ENCODE data around the gene ZNF606.
"Not testable (repeated sequence)": the region's sequence is repeated elsewhere in the genome, so short reads cannot be mapped to it uniquely, and the experiment has no call there.

The ZNF606 gene

GRCh38 chr19:58009666-58010301 lies 7.2 kb upstream of the ZNF606 start:
- peak; percentile 18 for DNase-seq (ENCODE audit: low read depth)

GRCh38 chr19:58009301-58009665 lies 6.7 kb upstream of the ZNF606 start:
- no peak for DNase-seq (ENCODE audit: low read depth)

DNA sequence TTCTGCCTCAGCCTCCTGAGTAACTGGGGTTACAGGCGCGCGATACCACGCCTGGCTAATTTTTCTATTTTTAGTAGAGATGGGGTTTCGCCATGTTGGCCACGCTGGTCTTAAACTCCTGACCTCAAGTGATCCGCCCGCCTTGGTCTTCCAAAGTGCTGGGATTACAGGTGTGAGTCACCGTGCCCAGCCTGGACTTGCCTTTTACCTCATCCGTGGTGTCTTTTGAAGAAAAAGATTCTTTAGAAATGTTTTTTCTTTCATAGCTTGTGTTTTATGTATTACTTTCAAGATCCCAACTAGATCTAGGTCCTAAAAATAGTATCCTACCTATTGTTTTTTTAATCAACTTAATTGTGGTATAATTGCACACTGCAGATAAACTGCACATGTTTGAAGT lies 6.3 kb upstream of the ZNF606 start:
- not testable (repeated sequence) for DNase-seq (ENCODE audit: low read depth)

- no peak for DNase-seq (ENCODE audit: low read depth)
Measured at GRCh38 chr19:58007285-58007684, 4.7 kb upstream of the ZNF606 start.

DNA sequence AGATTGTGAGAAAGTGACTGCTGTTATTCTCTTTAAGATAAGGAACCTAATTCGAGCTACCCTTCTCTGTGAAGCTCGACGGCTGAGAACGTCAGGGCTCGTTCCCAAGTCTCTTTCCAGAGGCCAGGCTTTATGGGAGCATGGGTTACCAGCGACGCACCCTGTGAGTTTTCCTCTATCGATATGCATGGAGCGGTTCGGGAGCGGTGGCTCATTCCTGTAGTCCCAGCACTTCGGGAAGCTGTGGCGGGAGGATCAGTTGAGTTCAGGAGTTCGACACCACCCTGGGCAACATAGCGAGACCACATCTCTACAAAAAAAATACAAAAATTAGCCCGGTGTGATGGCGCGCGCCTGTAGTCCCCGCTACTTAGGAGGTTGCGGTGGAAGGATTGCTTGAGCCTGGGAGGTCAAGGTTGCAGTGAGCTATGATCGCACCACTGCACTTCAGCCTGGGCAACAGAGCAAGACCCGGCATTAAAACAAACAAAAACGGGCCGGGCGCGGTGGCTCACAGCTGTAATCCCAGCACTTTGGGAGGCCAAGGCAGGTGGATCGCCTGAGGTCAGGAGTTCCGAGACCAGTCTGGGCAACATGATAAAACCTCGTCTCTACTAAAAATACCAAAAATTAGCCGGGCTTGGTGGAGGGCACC lies 681 bp upstream of the ZNF606 start:
- no peak for DNase-seq (ENCODE audit: low read depth)

- DNase-seq (ENCODE audit: low read depth), result peak; percentile 6
Measured at GRCh38 chr19:58001895-58002369, 688 bp downstream of the ZNF606 start.

DNA sequence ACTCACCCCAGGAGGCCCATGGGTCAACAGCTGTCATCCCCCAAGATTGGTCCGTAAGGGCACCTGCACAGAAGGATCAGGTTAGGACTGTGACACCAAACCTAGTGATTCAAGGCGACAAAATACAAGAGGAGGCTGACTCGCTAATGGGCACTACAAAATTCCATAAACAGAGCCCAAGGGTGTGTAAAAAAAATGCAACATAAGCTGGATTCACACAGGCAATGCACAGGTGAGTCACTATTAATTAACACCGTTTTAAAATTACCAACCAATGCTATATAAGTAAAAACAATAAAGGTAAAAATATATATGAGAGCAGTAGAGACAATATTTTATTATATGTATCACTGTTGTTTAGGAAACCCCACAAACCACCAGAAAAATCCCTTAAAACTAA lies 1.9 kb downstream of the ZNF606 start:
- DNase-seq (ENCODE audit: low read depth), result no peak

GRCh38 chr19:57992841-57993240 lies 9.8 kb downstream of the ZNF606 start:
- no peak for DNase-seq (ENCODE audit: low read depth)

GRCh38 chr19:57978586-57979289 lies 23.9 kb downstream of the ZNF606 start:
- DNase-seq (ENCODE audit: low read depth), result no peak

GRCh38 chr19:57974434-57974833 lies 28.2 kb downstream of the ZNF606 start, which contains the start of gene C19orf18:
C19orf18 (minus strand) TSS chr19:57974534; CDS start chr19:57974432, 102 bp downstream.
- no peak for DNase-seq (ENCODE audit: low read depth)

DNA sequence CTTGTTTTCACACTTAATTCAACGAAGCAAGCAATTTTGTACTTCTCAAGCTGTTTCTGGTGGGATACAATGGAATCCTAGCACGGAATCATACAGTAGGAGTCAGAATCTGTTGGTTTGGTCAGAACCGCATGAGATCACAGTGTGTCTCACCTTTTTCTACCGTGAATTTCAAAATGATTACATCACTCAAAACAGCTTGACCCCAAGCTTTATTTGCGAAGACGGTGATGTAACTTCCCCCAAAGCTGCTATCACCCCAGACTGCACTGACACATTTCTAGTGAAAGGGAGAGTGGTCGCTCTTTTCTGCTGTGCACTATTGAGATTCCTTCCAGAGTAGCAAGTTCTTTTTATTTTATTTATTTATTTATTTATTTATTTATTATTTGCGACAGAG lies 37.9 kb downstream of the ZNF606 start:
- no peak for DNase-seq (ENCODE audit: low read depth)

- DNase-seq (ENCODE audit: low read depth), result no peak
Measured at GRCh38 chr19:57961785-57962184, 40.8 kb downstream of the ZNF606 start.

- DNase-seq (ENCODE audit: low read depth), result no peak
Measured at GRCh38 chr19:57954996-57955395, 47.6 kb downstream of the ZNF606 start.

DNA sequence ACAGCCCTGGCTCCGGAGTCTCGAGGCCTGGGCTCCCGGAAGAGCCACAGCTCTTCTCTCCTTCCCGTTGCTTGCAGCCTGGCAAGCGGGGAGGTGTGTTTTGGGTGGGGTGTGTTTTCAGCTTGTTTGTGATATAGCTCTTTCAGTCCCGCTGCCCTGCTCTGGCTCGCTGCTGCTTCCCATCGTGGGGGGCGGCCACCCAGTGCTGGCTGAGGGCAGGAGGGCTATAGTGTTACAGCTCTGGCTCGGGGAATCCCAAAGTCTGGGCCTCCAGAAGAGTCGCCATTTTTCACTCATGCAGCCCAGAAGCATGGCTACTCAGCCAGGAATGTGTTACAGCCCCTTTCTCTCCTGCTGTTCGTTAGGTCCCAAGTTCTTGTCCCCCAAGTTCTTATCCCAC lies 52.9 kb downstream of the ZNF606 start:
- DNase-seq (ENCODE audit: low read depth), result no peak

DNA sequence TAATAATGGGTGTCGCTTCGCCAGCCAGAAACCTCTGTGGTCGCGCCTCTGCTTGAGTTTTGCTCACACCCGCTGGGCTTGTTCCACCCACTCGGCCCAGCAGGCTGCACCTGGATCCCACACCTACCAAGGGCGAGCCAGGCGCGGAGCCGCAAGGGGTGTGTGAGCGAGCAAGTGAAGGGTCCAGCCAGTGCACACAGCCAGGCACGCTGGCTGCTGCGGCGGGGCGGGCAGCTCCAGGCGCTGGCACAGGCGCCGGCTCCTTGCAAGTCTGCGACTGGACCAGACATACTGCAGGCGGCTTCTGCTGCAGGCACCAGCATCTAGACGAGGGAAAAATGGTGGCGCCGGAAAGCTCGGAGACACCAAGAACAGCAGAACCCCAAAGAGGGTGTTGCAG lies 53.3 kb downstream of the ZNF606 start:
- no peak for DNase-seq (ENCODE audit: low read depth)

GRCh38 chr19:57947419-57948134 lies 55.0 kb downstream of the ZNF606 start, which contains the start of gene ZNF256:
ZNF256 (minus strand) TSS chr19:57947706; CDS start chr19:57947474, 232 bp downstream.
- peak; percentile 77 for DNase-seq (ENCODE audit: low read depth)

GRCh38 chr19:57947088-57947418 lies 55.6 kb downstream of the ZNF606 start:
- no peak for DNase-seq (ENCODE audit: low read depth)

DNA sequence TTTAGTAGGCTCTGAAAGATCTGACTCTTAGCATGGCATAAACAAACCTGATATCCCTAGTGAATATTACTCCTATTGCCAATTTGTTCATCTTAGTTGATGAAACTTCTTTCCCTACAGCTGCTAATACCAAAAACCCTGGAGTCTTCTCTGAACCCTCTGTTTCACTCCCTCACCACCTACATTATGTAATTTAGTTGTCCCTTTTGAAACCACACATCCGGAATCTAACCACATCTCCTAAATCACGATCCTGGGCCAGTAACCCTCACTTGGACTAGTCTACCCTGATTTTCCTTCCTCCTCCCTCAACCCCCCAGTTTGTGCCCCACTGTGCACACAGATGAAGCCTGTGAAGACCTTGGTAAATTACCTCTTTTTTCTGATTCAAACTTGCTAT lies 56.3 kb downstream of the ZNF606 start:
- DNase-seq (ENCODE audit: low read depth), result no peak

DNA sequence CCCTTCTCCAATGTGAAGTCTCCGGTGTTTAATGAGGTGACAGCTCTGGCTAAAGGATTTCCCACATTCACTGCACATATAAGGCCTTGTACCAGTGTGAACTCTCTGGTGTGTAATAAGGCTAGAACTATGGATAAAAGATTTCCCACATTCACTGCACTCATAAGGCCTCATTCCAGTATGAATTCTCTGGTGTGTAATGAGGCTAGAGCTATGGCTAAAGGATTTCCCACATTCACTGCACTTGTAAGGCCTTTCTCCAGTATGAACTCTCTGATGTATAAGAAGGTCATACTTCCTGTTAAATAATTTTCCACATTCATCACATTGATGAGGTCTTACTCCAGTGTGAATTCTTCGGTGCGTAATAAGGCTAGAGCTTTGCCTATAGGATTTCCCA lies 61.0 kb downstream of the ZNF606 start:
- no peak for DNase-seq (ENCODE audit: low read depth)

DNA sequence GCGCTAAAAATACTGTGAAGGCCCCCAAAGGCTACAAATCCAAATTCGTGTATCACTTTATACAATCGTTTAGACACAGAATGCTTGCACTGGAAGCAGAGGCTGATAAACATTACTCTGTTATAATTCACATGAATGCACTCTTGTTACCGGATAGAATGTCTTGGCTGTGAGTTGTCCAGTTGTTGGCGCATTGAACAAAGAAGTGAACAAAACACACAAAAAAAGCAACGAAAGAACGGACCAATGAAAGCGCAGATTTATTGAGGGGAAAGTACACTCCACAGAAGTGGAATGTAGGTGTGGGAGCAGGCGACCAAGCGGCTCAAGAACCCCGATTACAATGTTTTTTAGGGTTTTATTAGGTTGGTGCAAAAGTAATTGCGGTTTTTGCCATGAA lies 66.9 kb downstream of the ZNF606 start:
- DNase-seq (ENCODE audit: low read depth), result no peak

- DNase-seq (ENCODE audit: low read depth), result peak; percentile 22
Measured at GRCh38 chr19:57934820-57935665, 67.6 kb downstream of the ZNF606 start, which contains the start of gene ZNF418. ZNF418 (minus strand) TSS chr19:57935402; CDS start chr19:57933822, 1,580 bp downstream.

All from stimulated activated CD8-positive, alpha-beta memory T cell treated with anti-CD3 and anti-CD28 coated beads, Interleukin-12 subunit alpha, Interleukin-12 subunit beta, amount 100 ng/mL, for 1 hour (primary cell).